Stimulated activated CD8-positive, alpha-beta memory T cell treated with anti-CD3 and anti-CD28 coated beads, Interleukin-4, amount 100 ng/mL, for 48 hours (primary cell): ENCODE data around the gene RTTN.

Experiments
- DNase-seq: peaks from one replicate; pipeline ENCODE4 v3.0.0-alpha.2; 2020

Gene RTTN

DNA sequence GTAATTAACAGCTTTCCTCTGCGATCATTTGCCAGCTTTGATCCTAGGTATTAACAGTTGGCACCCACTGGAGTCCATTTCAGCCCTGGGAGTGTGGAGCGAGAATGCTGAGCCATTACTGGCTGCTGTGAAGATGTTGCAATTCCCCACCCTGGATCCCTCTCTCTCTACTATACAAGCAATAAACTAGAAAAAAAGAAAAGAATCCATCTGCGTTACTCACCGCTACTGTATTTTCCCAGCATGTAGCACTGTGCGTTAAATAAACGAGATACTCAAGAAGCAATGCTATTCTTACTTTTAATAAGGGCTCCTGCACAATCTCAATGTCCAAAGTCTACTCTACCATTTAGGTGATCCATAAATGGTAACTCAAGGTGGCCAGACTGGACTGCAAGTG lies 8.5 kb downstream of the RTTN start:
- no peak for DNase-seq

DNA sequence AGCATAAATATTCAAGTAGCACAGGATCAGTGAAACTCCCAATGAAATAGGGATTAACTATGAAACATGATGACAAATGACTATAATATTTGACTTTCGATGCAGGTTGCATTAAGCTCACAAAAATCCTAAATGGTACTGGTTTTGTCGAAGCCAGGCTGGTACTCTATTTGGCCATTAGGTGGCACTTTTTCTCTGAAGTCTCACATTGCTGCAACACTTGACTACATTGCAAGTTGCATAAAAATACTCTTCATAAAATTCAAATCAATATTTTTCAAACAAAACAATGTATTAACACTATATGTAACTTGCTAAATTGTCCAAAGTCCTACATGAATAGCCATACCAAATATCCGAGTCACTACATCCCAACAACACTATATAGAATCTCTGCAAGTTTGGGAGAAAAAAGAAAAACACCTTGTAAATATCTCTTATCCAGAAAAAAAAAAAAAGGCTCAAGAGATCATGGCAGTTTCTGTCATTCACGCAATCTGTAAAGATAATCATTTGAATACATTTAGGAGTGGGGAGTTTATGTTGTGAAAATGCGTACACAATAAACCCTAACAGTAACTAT lies 9.5 kb downstream of the RTTN start:
- DNase-seq = no peak

DNA sequence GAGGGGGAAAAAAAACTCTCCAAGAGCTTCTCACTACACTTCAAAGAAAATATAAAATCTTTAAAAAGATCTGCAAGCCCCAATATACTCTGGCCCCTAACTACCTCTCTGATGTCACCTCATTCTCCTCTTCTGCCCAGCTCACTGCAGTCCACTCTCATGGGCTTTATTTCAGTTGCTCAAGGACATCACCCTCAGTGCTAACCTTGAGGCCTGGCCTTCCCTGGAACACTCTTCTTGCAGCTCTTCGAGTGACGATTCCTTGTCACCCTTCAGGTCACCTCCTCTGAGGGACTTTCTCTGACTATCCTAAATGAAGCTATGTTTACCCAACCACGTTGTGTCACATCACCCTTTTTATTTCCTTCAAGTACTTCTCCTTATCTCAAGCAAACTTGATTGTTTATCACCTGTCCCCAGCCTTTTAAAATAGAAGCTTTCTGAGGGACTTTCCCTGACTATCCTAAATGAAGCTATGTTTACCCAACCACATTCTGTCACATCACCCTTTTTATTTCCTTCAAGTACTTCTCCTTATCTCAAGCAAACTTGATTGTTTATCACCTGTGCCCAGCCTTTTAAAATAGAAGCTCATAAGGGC lies 10.4 kb downstream of the RTTN start:
- no peak for DNase-seq

DNA sequence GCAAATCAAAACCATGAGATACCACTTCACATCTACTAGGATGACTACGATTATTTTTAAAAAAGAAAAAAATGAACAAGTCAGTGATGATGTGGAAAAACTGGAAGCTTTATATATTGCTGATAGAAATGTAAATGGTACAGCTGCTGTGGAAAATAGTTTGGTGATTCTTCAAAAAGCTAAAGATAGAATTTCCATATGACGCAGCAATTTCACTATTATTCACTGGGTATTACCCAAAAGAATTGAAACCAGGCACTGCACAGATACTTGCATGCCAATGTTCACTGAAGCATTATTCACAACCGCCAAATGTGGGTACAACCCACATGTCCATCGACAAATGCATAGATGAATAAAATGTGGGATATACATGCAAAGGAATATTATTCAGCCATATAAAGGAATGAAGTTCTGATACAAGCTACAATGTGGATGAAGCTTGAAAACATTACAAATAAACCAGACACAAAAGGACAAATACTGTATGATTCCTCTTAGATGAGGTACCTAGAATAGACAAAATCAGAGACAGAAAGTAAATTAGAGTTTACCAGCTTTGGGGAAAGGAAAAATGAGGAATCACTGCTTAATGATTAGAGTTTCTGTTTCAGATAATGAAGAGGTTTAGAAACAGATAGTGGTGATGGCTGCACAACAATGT lies 11.1 kb downstream of the RTTN start:
- no peak for DNase-seq

DNA sequence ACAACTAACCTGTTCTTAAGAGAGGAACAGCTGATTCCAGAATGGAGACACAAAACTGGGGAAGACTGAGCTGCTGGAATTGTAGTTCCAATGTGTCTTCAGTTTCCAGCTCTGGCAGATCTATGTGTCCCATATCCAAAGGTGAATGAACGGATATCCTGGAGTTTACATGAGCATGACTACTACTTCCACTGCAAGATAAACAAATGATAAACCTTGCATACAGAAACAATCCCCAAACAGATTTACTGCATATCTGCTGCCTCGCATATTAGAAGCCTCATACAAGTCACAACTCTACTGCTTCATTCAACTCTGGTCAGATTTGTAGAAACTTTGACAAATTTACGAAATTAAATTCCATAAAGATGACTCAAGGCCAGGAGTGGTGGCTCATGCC lies 15.0 kb downstream of the RTTN start:
- no peak for DNase-seq

DNA sequence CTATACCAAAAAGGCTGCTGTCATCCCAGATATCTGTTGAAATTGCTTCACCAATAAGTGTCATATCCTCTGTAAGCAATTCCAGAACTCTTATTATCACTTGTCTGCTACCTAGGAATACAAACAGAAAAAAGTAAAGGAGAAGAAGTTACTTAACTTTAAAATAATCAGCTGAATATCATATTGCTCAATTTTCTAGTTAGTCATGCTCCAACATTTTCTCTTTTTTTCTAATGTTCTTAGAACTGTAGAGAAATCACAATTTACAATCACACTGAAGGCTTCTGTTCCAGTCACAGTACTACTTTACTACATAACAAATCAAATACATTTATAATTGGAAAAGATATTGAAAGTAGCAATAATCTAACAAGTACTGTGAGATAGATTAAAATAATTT lies 17.4 kb downstream of the RTTN start:
- no peak for DNase-seq

DNA sequence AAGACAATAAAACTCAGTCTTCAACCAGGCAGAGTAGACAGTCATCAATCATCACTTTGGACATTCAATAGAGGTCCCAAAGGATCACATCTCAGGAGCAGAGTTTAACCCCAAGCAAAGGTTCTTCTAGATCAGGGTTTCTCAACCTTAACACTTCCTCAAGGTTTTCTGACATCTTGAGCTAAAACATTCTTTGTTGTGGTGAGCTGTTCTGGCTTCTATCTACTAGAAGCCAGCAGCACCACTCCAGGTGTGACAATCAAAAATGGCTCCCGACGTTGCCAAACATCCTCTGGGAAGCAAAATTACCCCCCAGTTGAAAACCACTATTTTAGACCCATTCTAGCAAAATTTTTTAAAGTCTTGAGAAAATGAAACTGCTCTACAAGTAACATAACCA lies 22.0 kb downstream of the RTTN start:
- DNase-seq = no peak

DNA sequence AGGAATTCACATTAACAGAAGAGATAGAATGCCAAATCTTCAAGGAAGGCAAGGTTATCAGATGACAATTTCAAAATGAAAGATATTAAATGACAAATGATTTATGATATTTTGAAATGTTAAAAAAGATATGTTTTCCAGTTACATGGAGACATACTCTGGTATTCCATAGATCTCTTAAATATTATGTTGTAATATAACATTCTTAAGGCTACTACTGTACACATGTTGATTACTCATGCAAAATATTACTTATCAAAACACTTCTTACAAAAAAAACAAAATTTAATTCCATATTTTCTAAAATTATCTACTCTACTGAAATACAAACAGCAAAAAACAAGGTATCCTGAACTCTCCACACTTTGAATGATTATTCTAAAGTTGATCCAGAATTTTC lies 22.9 kb downstream of the RTTN start:
- DNase-seq = no peak

DNA sequence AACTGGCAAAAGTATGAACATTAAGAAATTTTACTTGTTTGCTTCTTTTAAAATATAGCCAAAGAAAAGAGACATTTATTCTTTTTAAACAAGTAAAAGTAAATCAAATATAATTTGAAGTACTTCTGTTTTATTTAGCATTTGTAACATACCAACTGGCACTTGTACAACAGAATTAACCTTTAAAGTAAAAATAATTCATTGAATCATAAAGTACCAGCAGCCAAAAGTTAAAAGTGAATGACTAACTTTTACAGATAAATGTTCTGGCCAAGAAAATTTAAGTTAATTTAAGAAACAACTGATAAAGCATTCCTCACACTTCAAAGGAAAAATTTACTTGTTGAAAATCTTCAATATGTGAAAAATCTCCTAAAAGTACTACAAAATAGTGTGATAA lies 23.8 kb downstream of the RTTN start:
- DNase-seq = no peak

DNA sequence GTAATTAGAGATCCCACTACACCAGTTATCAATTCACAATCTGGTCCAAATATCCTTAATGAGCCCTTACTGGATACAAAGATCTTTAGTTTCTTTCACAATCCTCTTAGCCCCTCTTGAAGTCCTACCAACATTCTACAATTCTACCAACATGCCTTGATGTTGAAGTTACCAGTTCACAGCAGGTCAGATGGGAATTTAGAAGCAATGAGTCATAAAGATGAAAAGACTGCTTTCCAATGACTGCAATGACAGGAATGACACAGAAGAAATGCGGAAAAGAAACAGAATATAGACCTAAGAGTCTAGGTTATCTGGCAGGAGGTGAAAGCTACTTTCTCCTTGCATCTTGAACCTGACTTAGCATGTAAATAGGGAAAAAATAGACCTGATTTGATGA lies 24.5 kb downstream of the RTTN start:
- no peak for DNase-seq

DNA sequence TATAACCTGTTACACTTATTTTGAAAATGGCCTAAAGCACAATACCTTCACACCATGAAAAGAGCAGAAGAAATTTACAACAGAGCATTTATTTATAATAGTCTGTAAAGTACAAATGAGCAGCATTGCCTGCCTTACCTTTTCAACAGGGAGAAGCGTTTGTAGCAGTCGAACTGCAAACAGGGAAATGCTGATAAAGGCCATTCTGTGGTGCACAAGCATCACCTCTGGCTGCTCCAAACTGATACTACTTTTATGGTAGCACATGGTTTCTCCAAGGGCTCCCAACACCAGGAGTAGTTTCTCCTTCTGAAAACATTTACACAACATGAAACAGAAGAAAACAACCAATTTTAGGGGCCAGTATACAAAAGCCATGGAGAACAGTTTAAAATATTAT lies 28.9 kb downstream of the RTTN start:
- DNase-seq = no peak

DNA sequence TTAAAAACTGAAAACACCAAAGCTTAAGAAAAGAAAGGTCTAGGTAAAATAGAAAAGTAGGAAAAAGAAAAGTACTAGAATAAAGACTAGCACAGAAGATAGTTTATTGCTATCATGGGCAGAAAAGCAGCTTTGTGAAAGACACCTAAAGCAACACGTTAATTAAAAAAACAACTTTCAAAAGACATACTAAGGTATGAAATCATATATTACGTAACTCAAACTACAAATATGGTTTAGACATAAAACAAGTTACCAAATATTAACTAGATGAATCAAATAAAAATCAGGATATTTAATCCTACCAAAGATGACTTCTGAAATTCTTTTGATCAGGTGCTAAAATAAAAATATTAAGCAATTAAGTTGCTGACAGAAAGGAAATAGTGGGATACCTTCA lies 30.3 kb downstream of the RTTN start:
- DNase-seq = no peak

DNA sequence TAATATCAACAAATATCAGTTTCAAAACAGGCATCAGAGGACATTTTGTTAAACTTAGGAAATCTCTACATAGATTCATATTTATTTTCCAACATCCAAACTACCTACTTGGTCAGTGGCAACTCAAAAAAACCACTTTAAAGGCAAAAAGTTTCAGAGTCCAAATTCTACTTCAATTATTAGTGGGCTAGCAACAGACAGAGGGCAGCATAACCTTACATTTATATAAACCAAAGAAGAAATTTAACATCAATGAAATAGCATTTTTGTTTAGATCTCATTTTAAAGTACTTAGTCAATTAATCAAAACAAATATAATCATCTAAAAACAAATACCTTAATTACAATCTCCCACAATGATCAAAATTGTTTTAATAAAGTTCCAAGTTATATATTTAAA lies 33.3 kb downstream of the RTTN start:
- no peak for DNase-seq

DNA sequence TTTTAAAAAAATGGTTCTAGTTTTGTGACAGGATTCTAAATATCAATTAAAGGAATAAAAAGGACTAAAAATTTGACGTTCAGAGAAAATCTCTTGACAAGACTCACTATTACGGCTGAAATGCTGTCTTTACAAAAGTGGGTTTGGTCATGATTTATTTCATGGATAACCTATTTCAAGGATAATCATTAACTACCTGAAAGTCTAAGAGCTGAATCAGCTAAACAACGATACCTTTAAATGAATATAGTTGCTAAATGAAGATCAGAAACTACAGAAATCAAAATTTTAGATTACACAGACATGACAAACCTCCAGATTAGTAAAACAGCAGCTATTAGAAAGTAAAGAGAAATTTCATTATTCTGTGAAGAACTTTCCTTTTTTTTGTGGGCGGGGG lies 35.7 kb downstream of the RTTN start:
- no peak for DNase-seq

DNA sequence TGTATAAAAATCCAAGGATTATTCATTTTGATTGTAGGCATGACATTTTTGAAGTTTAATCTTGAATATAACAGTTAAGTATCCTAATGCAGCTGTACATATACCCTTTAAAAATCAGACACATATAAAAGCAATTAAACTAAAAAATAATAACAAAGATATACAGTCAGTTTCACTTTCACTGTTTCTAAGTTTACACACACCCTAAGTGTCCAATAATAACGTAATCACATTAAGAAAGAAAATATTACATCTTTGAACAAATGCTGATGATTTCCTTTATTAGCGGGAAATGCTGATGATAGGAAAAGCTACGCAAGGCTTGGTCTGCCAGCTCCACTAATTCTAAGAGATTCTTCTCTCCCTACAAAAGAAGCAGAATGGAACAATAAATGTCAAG lies 38.8 kb downstream of the RTTN start:
- DNase-seq = no peak

DNA sequence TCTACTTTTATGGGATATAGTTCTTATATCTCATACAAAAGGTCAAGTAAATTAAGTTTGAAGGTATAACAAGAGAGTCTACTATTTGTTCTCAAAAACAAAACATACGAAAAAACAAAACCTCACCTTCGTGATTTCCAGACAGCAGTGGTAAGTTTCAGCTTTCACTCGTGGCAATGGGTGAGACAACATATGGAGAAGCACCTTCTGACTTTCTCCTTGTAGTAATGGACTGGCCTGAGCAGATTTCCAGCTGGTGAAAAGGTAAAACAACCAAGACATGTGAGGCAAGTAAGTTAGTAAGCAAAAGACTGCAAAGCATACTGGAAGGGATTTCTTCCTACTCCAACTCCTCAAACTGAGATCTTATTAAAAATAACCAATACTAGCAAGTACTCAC lies 39.6 kb downstream of the RTTN start:
- DNase-seq = no peak

DNA sequence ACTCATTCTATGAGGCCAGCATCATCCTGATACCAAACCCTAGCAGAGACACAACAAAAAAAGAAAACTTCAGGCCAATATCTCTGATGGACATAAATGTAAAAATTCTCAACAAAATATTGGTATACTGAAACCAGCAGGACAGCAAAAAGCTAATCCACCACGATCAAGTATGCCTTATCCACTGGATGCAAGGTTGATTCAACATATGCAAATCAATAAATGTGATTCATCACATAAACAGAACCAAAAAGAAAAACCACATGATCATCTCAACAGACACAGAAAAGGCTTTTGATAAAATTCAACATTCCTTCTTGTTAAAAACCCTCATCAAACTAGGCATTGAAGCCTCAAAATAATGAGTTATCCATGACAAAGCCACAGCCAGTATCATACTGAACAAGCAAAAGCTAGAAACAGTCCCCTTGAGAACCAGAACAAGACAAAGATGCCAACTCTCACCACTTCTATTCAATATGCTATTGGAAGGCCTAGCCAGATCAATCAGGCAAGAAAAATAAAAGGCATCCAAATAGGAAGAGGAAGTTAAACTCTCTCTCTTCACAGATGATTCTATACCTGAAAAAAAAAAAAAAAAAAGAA lies 45.3 kb downstream of the RTTN start:
- DNase-seq = no peak

DNA sequence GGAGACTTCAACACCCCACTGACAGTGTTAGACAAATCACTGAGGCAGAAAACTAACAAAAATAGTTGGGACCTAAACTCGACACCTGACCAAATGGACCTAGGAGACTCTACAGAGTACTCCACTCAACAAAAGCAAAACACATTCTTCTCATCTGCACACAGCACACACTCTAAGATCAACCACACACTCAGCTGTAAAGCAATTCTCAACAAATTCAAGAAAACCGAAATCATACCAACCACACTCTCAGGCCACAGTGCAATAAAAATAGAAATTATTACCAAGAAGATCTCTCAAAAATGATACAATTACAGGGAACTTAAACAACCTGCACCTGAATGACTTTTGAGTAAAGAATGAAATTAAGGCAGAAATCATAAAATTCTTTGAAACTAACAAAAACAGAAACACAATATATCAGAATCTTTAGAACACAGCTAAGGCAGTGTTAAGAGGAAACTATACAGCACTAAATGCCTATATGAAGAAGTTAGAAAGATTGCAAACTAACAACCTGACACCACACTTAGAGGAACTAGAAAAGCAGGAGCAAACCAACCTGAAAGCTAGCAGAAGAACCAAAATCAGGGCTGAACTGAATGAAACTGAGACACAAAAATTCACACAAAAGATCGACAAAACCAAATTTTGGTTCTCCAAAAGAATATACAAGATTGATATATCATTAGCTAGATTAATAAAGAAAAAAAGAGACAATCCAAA lies 46.3 kb downstream of the RTTN start:
- DNase-seq = no peak

DNA sequence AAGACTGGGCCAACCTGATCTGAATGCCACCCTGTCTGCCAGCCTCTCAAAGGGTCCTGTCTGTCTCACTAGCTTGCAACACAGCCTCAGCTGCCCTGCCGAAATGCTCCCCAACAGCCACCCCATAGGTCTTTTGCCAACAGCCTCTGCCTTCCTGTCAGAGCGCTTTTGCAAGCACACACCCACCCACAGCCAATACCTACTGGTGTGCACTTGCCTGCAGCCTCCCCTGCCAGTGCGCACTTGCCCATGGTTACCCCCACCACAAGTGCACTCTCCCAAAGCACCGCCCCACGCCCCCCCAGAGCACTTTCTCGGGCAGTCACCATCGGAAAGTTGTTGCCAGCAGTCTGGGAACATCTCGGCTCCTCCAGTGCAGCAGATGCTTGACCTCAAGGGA lies 48.6 kb downstream of the RTTN start:
- no peak for DNase-seq

DNA sequence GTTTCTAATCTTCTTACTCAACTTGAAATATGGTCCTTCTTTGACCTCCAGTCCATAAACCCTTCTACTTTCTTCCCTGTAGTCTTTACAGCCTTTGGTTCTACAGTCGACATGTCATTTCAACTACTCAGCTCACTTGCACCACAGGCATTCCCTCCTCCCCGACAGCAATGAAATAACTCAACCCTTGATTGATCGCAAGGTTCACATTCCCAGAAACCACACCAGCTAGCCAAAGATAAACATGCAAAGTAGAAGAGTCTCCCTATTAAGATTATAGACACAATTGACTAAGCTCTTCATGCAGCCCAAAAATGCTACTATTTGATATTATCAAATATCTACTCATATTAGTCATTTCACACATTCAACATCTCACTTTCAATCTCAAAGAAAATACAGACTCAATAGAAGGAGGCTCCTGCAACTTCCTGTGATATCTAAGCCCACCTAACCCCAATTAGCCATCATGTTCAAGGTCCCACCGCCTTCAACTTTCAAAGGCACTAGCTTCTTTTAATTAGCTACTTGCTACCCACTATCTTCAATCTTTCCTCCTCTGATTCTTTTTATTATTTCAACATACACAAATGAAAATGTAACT lies 50.8 kb downstream of the RTTN start:
- DNase-seq = no peak

DNA sequence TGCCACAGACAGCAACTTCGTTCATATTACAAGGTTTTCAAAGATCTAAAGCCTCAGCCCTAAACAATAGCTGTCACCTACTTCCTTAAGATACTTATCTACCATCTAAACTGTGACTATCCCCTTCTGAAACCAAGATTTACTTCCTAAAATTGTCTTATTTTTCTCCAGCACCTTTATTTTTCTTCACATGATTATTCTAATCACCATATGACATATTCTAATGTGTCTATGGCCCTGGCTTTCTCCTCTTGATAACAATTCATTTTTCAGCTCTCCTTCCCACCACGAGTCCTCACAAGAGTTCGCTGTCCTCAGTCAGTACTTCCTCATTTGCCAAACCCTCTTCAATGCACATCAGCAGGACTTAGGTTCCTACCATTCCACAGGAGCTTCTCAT lies 53.9 kb downstream of the RTTN start:
- DNase-seq = no peak

DNA sequence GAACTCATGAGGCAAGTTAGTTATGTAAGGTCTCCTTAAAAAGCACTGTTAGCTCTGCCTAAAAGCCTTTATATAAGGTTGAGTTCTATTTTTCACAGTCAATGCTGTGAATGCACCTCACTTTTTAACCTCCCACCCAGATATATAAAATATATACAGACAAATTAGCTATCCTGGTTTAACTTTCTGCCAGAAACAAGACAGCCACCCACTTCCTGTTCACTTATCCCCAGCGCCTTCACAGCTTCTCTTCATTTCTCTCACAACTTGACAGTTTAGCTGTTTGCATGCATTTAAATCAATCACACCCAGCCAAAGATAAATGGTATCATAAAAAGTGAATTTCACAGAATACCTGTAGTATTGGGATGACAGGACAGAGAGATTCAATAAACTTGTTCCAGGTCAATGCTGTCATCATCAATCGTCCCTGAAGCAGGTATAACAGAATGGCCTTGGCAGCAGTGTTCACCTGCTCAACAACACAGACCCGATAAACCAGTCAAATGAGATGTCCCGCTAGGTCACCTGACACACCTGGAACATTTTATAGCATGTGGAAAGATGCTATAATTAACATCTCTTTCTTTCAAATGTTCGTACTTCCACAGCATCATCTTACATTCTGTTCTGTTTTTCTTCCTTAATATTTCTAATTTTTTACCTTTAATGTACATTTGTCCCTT lies 55.7 kb downstream of the RTTN start:
- no peak for DNase-seq

DNA sequence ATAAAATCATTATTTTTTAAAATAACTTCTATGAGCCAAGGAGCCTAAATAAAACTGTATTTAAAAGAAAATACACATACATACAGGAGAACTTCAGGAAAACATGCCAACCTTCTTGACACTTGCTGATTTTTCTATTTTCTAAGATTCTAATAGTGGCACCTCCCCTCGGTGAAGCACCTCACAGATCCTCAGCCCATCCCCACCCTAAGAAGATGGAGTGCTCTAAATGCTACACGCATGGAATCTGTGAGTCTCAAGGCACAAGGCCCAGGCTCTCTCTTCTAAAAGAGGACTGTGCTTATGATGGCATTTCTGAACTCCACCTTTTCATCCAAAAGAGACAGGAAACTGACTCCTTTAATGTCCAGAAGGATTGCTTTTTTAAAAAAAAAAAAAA lies 56.3 kb downstream of the RTTN start:
- no peak for DNase-seq
